GM19025 (cell line): ENCODE data around the gene RNF5.
"Not testable (repeated sequence)": the region's sequence is repeated elsewhere in the genome, so short reads cannot be mapped to it uniquely, and the experiment has no call there.

Experiments
- ATAC-seq: cut with Tn5 transposase; IDR thresholded peaks from one replicate; pipeline ENCODE4 v1.9.1; 2021; ENCODE audit warnings: mild to moderate bottlenecking, low read depth, moderate library complexity; ENCODE audit not compliant: unreplicated experiment

RNF5 gene

DNA sequence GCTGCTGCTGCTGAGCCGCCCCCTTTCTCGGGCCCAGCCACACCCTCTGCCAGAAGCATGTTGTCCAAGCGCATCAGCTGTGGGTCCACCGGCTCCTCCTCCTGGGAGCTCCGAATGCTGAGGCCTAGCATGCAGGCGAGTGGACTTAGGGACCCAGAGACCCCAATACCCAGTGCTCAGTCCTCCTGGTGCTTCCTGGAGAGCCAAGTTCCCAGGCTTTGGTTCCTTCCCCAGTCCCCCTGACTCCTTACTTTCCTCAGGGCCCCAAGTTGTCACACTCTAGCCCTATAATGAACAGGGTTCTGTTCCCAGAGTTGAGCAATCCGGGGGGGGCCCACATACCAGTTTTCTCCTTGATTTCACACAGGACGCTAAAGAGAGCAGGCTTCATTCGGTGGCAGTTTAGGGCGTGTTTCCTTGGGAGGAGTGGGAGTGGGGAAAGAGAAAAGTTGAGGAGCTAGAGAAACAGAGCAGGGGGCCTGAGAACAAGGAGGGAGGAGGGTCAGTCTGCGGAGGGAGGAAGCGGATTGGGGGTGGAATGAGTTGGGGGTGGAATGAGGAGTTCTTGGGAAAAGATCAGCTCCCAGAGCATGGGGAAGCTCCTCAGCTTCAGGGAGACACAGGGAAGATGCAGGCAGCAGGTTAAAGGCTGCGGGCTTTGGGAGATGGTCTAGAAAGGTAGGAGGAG lies 10.3 kb downstream of the RNF5 start:
- ATAC-seq: no peak

- ATAC-seq: no peak
Observed at GRCh38 chr6:32189069-32189741, 11.0 kb downstream of the RNF5 start.

- no peak for ATAC-seq
Observed at GRCh38 chr6:32189742-32190053, 11.5 kb downstream of the RNF5 start.

- peak; percentile 52 for ATAC-seq
Observed at GRCh38 chr6:32190054-32190851, 12.0 kb downstream of the RNF5 start, which contains the start of gene PBX2. Gene PBX2, minus strand, starts transcription at chr6:32190202. Its CDS starts 287 bp downstream, at chr6:32189915.

- no peak for ATAC-seq
Observed at GRCh38 chr6:32190911-32191677, 12.9 kb downstream of the RNF5 start.

- no peak for ATAC-seq
Observed at GRCh38 chr6:32191696-32192607, 13.7 kb downstream of the RNF5 start.

- ATAC-seq: no peak
Observed at GRCh38 chr6:32192608-32193039, 14.4 kb downstream of the RNF5 start, which contains the start of gene GPSM3. Gene GPSM3, minus strand, starts transcription at chr6:32192643. Its CDS starts 130 bp downstream, at chr6:32192513.

DNA sequence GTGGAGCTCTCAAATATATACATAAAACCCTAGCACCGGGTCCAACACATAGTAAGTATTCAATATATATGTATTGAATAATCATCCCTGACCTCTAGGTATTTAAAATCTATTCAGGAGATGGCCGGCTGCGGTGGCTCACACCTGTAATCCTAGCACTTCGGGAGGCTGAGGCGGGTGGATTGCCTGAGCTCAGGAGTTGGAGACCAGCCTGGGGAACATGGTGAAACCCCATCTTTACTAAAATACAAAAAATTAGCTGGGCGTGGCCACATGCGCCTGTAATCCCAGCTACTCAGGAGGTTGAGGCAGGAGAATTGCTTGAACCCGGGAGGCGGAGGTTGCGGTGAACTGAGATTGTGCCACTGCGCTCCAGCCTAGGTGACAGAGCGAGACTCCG lies 14.9 kb downstream of the RNF5 start:
- not testable (repeated sequence) for ATAC-seq

- ATAC-seq: no peak
Observed at GRCh38 chr6:32194388-32194787, 16.2 kb downstream of the RNF5 start.

DNA sequence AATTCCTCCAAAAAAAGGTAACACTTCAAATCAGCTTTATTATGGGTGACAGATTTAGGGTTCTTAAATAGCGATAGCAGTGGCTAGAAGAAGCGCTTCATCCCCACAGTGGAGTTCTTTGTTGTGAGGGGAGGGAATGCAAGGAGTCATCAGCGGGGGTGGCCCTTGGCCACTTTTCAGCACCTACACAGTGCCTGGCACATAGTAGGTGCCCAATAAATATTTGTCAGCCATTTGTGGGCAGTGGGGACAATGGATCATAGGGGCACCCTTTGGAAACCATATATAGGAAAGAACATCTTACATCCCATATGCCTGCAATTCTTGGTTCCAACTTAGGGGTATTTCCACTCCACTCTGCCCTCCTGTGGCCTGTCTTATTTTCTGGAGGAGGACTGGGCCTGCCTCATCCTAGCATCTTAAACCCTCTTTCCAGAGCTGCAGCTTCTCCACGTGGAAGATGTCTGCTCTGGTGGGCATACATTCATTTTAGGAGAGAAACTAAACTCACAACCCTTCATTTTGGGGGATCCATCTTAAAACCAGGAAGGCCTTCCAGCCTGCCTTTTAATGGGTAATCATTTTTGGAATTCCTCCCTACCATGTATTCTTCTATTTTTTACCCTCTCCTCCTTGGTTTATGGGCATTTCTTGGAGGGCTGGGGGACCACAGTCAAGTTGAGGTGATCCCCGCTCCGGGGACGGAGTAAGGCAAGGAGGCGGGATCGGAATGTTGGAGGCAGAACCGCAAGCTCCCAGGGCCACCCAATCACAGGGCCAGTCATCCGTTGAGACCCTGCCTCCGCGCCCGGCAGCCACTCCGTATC lies 16.8 kb downstream of the RNF5 start:
- ATAC-seq: no peak

- ATAC-seq: peak; percentile 68
Observed at GRCh38 chr6:32195652-32195901, 17.4 kb downstream of the RNF5 start.

GRCh38 chr6:32195902-32196681 lies 17.9 kb downstream of the RNF5 start:
- peak; percentile 86 for ATAC-seq

GRCh38 chr6:32196682-32197616 lies 18.7 kb downstream of the RNF5 start:
- no peak for ATAC-seq

GRCh38 chr6:32198345-32198696 lies 20.1 kb downstream of the RNF5 start:
- no peak for ATAC-seq

- ATAC-seq: no peak
Observed at GRCh38 chr6:32198866-32199265, 20.7 kb downstream of the RNF5 start.

DNA sequence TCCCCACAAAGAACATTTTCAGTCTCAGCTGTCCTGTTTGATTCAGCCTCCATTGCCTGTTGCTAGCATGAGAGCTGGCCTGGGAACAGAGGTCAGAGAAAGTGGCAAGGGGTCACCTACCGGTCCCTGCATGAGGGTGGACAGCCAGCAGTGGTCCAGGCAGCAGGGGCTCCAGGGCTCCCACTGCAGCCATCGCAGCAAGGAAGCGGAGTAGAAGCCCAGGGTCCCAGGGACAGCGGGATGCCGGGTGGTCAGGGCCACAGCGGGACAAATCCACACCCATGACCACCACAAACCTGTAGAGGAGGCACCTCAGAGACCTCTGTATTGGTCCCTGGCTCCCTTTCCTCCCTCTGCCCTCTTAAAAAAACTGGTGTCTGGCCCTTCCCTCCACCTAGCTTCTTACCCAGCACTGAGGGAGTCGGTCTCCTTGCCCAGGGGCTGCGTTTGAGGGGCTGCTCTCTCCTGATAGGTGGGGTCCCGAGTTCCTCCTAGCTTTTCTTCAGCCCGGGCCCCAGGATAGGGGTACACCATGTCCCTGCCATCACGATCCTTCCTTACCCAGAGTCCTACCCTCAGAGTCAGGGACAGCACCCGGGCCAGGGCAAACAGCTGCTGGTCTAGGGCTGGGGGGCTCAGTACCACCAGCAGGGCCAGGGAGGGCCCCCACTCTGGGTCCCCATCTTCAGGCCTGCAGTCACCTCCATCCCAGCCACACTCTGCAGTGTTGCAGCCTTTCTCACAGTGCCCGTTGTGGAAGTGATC lies 22.7 kb downstream of the RNF5 start:
- no peak for ATAC-seq

GRCh38 chr6:32202186-32202585 lies 24.0 kb downstream of the RNF5 start:
- ATAC-seq: no peak
